Epithelial cell of proximal tubule (primary cell): ENCODE measurements around the gene CKS2. TPM values are rescaled to one million over a fixed set of nuclear protein-coding genes. Genes with fewer than 3 reads are reported as not detected.
"Not testable (repeated sequence)": the region's sequence is repeated elsewhere in the genome, so short reads cannot be mapped to it uniquely, and the experiment has no call there.

Experiments used
- DNase-seq: peaks from one replicate; pipeline ENCODE4 v3.0.0-alpha.2; 2011; ENCODE audit warnings: low read depth
- H3K4me3 ChIP-seq: 2 replicates; pipeline ENCODE4 v1.5.1; 2011; ENCODE audit warnings: low read depth, mild to moderate bottlenecking, low read length
- total RNA-seq: library from RNA; depleted of rRNA; stranded (reverse); fragments of >200 nt; gene quantifications from 2 replicates; pipeline ENCODE4 v1.2.3, GENCODE V29; 2015
- TF ChIP-seq, protein P1 (sequence below): conservative IDR thresholded peaks from 2 replicates; pipeline ENCODE4 v1.5.1; 2012; ENCODE audit warnings: low read depth, mild to moderate bottlenecking, low read length

CKS2 gene
- total RNA-seq, 1 donor from 2014 or later: 414 TPM

DNA sequence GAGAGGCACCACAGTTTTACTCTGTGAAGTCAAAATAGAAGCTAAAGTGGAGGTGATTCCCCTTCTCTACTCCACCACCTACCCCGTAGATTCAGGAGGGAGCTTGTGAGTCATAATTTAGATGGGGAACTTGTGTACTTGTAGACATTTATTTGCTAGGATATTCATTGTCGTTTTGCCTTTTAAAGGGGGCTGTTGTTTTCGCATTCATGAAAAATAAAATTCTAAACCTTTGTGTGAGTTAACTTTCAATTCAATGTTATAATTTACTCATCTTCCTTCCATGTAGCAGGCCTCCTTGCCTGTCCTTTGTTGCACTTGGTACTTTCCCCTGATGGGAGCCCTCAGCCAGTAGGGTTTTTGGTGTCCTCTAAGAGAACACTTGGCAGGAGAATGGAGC, 29.3 kb downstream of the CKS2 start:
- TF ChIP-seq, protein P1, sequence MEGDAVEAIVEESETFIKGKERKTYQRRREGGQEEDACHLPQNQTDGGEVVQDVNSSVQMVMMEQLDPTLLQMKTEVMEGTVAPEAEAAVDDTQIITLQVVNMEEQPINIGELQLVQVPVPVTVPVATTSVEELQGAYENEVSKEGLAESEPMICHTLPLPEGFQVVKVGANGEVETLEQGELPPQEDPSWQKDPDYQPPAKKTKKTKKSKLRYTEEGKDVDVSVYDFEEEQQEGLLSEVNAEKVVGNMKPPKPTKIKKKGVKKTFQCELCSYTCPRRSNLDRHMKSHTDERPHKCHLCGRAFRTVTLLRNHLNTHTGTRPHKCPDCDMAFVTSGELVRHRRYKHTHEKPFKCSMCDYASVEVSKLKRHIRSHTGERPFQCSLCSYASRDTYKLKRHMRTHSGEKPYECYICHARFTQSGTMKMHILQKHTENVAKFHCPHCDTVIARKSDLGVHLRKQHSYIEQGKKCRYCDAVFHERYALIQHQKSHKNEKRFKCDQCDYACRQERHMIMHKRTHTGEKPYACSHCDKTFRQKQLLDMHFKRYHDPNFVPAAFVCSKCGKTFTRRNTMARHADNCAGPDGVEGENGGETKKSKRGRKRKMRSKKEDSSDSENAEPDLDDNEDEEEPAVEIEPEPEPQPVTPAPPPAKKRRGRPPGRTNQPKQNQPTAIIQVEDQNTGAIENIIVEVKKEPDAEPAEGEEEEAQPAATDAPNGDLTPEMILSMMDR: no peak
- no peak overlapping the region for H3K4me3 ChIP-seq
- no peak for DNase-seq

DNA sequence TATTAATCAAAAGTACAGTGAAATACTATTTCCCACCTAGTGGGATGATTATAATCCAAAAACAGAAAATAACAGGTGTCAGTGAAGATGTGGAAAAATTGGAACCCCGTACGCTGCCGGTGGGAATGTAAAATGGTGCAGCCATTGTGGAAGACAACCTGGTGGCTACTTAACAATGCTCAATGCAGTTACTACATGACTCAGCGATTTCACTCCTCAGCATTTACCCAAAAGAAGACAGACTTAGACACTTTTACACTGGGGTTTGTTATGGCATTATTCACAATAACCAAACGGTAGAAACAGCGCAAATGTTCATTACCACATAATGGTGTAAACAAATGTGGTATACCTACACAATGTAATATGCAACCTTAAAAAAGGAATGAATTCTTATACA, 31.2 kb downstream of the CKS2 start:
- no peak for DNase-seq
- H3K4me3 ChIP-seq: no peak overlapping the region
- TF ChIP-seq, protein P1: no peak

DNA sequence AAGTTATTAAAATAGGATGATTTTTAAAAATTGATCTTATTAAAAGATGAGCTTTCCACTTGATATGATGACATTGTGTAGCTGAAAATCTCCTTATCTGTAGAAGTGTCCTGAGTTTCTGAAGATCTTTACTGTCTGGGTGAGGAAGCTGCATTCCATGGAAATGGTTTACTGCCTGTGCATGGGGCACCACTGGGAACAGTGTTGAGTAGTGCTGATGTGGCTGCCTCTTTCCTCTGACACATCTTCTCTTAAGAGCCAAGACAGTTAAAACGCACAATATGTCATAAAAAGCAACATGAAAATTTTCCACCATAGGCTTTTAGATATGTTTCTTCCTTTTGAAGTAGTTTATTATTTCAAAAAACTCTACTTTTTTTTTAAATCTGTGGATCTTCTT, 32.0 kb downstream of the CKS2 start:
- TF ChIP-seq, protein P1: no peak
- DNase-seq: no peak
- H3K4me3 ChIP-seq: no peak overlapping the region

DNA sequence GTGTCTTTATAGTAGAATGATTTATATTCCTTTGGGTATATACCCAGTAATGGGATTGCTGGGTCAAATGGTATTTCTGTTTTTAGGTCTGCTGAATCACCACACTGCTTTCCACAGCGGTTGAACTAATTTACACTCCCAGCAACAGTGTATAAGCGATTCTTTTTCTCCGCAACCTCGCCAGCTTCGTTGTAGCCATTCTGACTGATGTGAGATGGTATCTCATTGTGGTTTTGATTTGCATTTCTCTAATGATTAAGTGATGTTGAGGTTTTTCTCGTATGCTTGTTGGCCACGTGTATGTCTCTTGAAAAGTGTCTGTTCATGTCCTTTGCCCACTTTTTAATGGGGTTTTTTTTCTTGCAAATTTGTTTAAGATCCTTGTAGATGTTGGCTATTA, 32.8 kb downstream of the CKS2 start:
- H3K4me3 ChIP-seq, DNase-seq: not testable (repeated sequence)

DNA sequence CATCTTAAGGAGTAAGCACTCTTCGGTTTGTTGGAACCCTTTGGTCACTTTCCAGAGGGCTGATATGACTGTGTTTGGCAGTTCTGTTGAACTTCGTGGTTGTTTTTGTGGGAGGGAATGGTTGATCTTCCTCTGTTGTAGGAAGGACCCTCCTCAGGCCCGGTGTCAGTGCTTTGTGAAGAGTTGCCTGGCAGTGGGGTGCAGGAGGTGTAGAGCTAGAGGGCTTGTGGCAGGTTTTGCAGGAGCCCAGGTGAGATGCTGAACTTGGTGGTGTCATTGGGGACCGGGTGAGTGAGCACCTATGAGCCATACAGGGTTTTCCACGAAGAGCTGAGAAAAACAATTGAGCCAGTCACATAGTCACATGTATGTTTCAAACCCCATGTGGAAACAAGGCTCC, 34.5 kb downstream of the CKS2 start:
- DNase-seq: no peak
- TF ChIP-seq, protein P1: no peak
- H3K4me3 ChIP-seq: no peak overlapping the region

DNA sequence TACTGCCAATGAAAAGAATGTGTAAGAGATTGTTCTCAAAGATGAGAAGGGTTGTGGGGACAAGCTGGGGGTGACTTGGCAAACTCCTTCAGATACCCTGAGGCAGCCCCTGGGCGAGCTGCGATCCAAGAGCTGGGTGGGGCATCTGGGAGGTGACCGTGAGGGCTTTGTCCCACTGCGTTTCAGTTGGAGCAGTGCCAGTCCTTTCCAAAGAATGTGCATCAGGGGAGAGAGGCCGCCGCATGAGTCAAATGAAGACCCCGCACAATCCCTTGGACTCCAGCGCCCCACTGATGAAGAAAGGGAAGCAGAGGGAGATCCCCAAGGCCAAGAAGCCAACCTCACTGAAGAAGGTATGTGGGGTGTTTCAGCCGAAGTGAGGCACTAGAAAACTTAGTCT, 35.7 kb downstream of the CKS2 start:
- DNase-seq: no peak
- no peak overlapping the region for H3K4me3 ChIP-seq
- TF ChIP-seq, protein P1: no peak

DNA sequence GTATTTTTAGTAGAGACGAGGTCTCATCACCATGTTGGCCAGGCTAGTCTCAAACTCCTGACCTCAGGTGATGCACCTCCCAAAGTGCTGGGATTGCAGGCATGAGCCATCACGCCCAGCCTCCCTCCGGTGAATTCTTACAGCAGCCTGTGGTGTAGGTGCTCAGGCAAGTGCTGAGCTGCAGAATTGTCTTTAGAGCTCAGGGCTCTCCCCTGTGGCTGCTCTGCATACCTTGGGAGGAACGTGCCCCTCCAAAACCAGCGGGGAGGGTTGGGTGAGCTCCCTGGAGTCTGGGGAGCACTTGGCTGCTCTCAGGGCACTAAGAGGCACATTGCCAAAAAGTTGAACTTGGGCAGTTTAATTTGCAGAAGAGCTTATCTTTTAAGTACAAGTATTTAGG, 36.7 kb downstream of the CKS2 start:
- TF ChIP-seq, protein P1: no peak
- no peak overlapping the region for H3K4me3 ChIP-seq
- no peak for DNase-seq

DNA sequence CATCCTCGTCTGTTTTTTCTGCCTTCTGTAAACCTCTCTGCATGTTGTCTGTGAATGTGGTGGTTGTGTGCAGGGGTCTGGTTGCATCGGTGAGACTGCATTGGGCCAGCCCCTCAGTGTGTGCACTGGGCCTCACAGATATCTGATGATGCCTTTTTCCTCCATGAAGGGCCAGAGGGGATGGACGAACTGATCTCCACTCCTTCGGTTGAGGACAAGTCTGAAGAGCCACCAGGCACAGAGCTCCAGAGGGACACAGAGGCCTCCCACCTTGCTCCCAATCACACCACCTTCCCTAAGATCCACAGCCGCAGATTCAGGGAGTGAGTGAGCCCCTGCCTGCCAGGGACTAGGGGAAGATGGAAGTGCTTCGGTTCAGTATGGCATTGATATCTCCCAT, 38.6 kb downstream of the CKS2 start:
- no peak for DNase-seq
- TF ChIP-seq, protein P1: no peak

More for the DNA sequence above, 38.6 kb downstream of the CKS2 start:
- no peak overlapping the region for H3K4me3 ChIP-seq
